22Rv1 (cell line): ENCODE data around the gene MEIKIN.
"Not testable (repeated sequence)": the region's sequence is repeated elsewhere in the genome, so short reads cannot be mapped to it uniquely, and the experiment has no call there.

Source experiments
- CTCF ChIP-seq: fragments of 450-650 bp; IDR thresholded peaks from 2 replicates; pipeline ENCODE4 v1.5.1; 2017; ENCODE audit warnings: mild to moderate bottlenecking
- ZFX ChIP-seq: fragments of 450-650 bp; IDR thresholded peaks from 2 replicates; pipeline ENCODE4 v1.6.1; 2017; ENCODE audit warnings: antibody characterized with exemption, borderline replicate concordance

DNA sequence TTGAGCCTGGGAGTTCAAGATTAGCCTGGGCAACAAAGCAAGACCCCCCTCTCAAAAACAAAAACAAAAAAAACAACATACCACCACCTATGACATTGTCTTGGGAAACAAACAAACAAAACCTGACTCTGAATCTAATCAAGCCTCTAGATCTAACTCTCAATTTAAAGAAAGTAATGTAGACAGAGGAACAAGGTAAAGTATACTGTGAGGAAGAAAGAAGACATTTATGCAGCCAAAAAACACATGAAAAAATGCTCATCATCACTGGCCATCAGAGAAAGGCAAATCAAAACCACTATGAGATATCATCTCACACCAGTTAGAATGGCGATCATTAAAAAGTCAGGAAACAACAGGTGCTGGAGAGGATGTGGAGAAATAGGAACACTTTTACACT is 167.3 kb downstream of the MEIKIN start:
- not testable (repeated sequence) for TF ChIP-seq CTCF, ZFX
